HL-60/S4 (cell line): ENCODE measurements around the gene RGS16.

Experiments used
- in situ Hi-C: fragments of 300-500 bp; cut with MboI; formaldehyde crosslinking; loops from 2 replicates; pipeline ENCODE4 v1.14.3; 2022; ENCODE audit warnings: low sequenced_read_pairs

RGS16 gene

GRCh38 chr1:182610606-182611194, 6.5 kb upstream of the RGS16 start:
- in situ Hi-C loops: no loop called here

- in situ Hi-C loops: no loop called here
Measured at GRCh38 chr1:182608845-182609610, 4.8 kb upstream of the RGS16 start.

GRCh38 chr1:182608236-182608635, 4.0 kb upstream of the RGS16 start:
- in situ Hi-C loops: no loop called here

GRCh38 chr1:182607566-182607965, 3.4 kb upstream of the RGS16 start:
- in situ Hi-C loops: no loop called here

- in situ Hi-C loops: no loop called here
Measured at GRCh38 chr1:182603646-182604174, 479 bp downstream of the RGS16 start.

GRCh38 chr1:182602935-182603645, 1.1 kb downstream of the RGS16 start:
- in situ Hi-C loops: no loop called here

- in situ Hi-C loops: no loop called here
Measured at GRCh38 chr1:182601913-182602312, 2.3 kb downstream of the RGS16 start.

- in situ Hi-C loops: no loop called here
Measured at GRCh38 chr1:182601416-182601786, 2.8 kb downstream of the RGS16 start.

- in situ Hi-C loops: no loop called here
Measured at GRCh38 chr1:182600745-182601415, 3.3 kb downstream of the RGS16 start.

- in situ Hi-C loops: no loop called here
Measured at GRCh38 chr1:182600036-182600713, 4.0 kb downstream of the RGS16 start.

- in situ Hi-C loops: loop anchor here (5.0 to 10.0 kb wide), 3 partner anchors 155 to 515 kb away; partner anchors contain the start of gene NPL
Measured at GRCh38 chr1:182599339-182599738, 4.8 kb downstream of the RGS16 start.

GRCh38 chr1:182598296-182598695, 5.9 kb downstream of the RGS16 start:
- in situ Hi-C loops: loop anchor here (5.0 to 10.0 kb wide), 3 partner anchors 153 to 513 kb away; partner anchors contain the start of gene NPL

- in situ Hi-C loops: loop anchor here (5.0 to 10.0 kb wide), 3 partner anchors 152 to 512 kb away; partner anchors contain the start of gene NPL
Measured at GRCh38 chr1:182596934-182597333, 7.3 kb downstream of the RGS16 start.

- in situ Hi-C loops: loop anchor here (5.0 to 10.0 kb wide), 3 partner anchors 151 to 511 kb away; partner anchors contain the start of gene NPL
Measured at GRCh38 chr1:182595641-182596240, 8.4 kb downstream of the RGS16 start.

GRCh38 chr1:182589931-182590330, 14.3 kb downstream of the RGS16 start:
- in situ Hi-C loops: loop anchor here (10.0 kb wide), 2 partner anchors 145 to 505 kb away; no protein-coding TSS in a partner anchor

GRCh38 chr1:182589520-182589919, 14.7 kb downstream of the RGS16 start:
- in situ Hi-C loops: no loop called here

GRCh38 chr1:182588500-182589396, 15.4 kb downstream of the RGS16 start, which contains the start of gene RNASEL:
Gene RNASEL (minus strand): TSS chr1:182589256. CDS start chr1:182586806, 2,450 bp downstream.
- in situ Hi-C loops: no loop called here

- in situ Hi-C loops: no loop called here
Measured at GRCh38 chr1:182587666-182588499, 16.3 kb downstream of the RGS16 start.
